OCI-LY7 (cell line): ENCODE data around the gene SPTBN4. TPM values are rescaled to one million over a fixed set of nuclear protein-coding genes. Genes with fewer than 3 reads are reported as not detected.

Source experiments
- BruUV-seq: library from RNA; stranded (reverse); fragments of 400-500 nt; replicated peaks from 2 replicates; lab custom pipeline; 2021; lab: Mats Ljungman, UMichigan
- CTCF ChIA-PET: fragments of 300-600 bp; sonication (Branson Sonifier 250); formaldehyde crosslinking; loops from one replicate; lab custom pipeline; 2022; ENCODE audit warnings: antibody characterized with exemption; ENCODE audit not compliant: unreplicated experiment; lab: Charles Lee
- POLR2A ChIA-PET: fragments of 300-600 bp; sonication (Branson Sonifier 250); formaldehyde crosslinking; loops from one replicate; lab custom pipeline; 2022; ENCODE audit warnings: antibody characterized with exemption; lab: Charles Lee
- DNase-seq: peaks from one replicate; pipeline ENCODE4 v3.0.0-alpha.2; 2015; ENCODE audit warnings: low spot score
- H2AFZ ChIP-seq: fragments of 200-600 bp; sonication (generic), shearing (Covaris generic); 2 replicates; pipeline ENCODE4 v1.6.1; 2014; ENCODE audit warnings: mild to moderate bottlenecking, antibody characterized with exemption, low read length, moderate library complexity
- H3K27ac ChIP-seq: fragments of 200-600 bp; sonication (generic); 2 replicates; pipeline ENCODE4 v1.5.1; 2014; ENCODE audit warnings: mixed run types, low read depth, mild to moderate bottlenecking, moderate library complexity, low read length, inconsistent platforms; ENCODE audit not compliant: poor library complexity, severe bottlenecking
- H3K36me3 ChIP-seq: fragments of 200-600 bp; sonication (generic); 2 replicates; pipeline ENCODE4 v1.6.1; 2014; ENCODE audit warnings: mild to moderate bottlenecking, antibody characterized with exemption, low read length, moderate library complexity, mixed read lengths; ENCODE audit not compliant: insufficient read depth
- H3K4me1 ChIP-seq: fragments of 200-600 bp; sonication (generic); 2 replicates; pipeline ENCODE4 v1.5.1; 2014; ENCODE audit warnings: mild to moderate bottlenecking, low read length; ENCODE audit not compliant: insufficient read depth, poor library complexity, severe bottlenecking
- H3K4me2 ChIP-seq: fragments of 200-600 bp; sonication (generic); 2 replicates; pipeline ENCODE4 v1.6.1; 2014; ENCODE audit warnings: mild to moderate bottlenecking, low read length
- H3K4me3 ChIP-seq: fragments of 200-600 bp; sonication (generic); 2 replicates; pipeline ENCODE4 v1.5.1; 2014; ENCODE audit warnings: mild to moderate bottlenecking, low read depth, low read length; ENCODE audit not compliant: poor library complexity, severe bottlenecking
- H3K79me2 ChIP-seq: fragments of 200-600 bp; sonication (generic); 2 replicates; pipeline ENCODE4 v1.6.1; 2016; ENCODE audit warnings: low read depth, mild to moderate bottlenecking, low read length, moderate library complexity, mixed read lengths; ENCODE audit not compliant: insufficient read depth
- H3K9me2 ChIP-seq: fragments of 200-600 bp; sonication (generic); 2 replicates; pipeline ENCODE4 v1.6.1; 2016; ENCODE audit warnings: mild to moderate bottlenecking, low read length, mixed read lengths; ENCODE audit not compliant: insufficient read depth
- H3K9me3 ChIP-seq: fragments of 200-600 bp; sonication (generic); 2 replicates; pipeline ENCODE4 v1.6.1; 2014; ENCODE audit warnings: mild to moderate bottlenecking, mixed run types, low read length, mixed read lengths
- H4K20me1 ChIP-seq: fragments of 200-600 bp; sonication (generic); 2 replicates; pipeline ENCODE4 v1.6.1; 2014; ENCODE audit warnings: mild to moderate bottlenecking, antibody characterized with exemption, low read length, moderate library complexity, mixed read lengths; ENCODE audit not compliant: insufficient read depth
- CTCF ChIP-seq: fragments of 200-600 bp; sonication (generic); conservative IDR thresholded peaks from 2 replicates; pipeline ENCODE4 v1.5.1; 2014; ENCODE audit warnings: mild to moderate bottlenecking, antibody characterized with exemption, low read length, moderate library complexity, mixed read lengths
- EZH2phosphoT487 ChIP-seq: fragments of 200-600 bp; sonication (generic); IDR thresholded peaks from 2 replicates; pipeline ENCODE4 v1.6.1; 2018; ENCODE audit warnings: low read depth, borderline replicate concordance, mild to moderate bottlenecking, mixed run types, antibody characterized with exemption, low read length, moderate library complexity, mixed read lengths
- intact Hi-C: fragments of 100-400 bp; cut with micrococcal nuclease; formaldehyde crosslinking; loops from one replicate; pipeline ENCODE4 v1.10.0; 2022; ENCODE audit not compliant: unreplicated experiment
- total RNA-seq, 2 experiments: library from RNA; depleted of rRNA in 1 of 2; stranded (reverse); fragments of >200 nt in 1 of 2; shearing (Covaris generic) in 1 of 2; gene quantifications; 2 replicates each; pipeline ENCODE4 v1.2.3, GENCODE V29; 2014 to 2022

The SPTBN4 gene
- total RNA-seq, 2 experiments from 2014 or later, result 4.1 to 6.3 TPM

- H3K9me2 ChIP-seq, result no peaks in the 10 kb centered on the region
- no peak overlapping the region for H3K27ac ChIP-seq
- no peak for TF ChIP-seq CTCF
- no peak for TF ChIP-seq EZH2phosphoT487
- peaks cover 31% of the 10 kb centered on the region for H3K4me1 ChIP-seq
- H4K20me1 ChIP-seq, result no peaks in the 10 kb centered on the region
- H3K36me3 ChIP-seq, result peaks cover 10% of the 10 kb centered on the region; the same call in 1 of the 2 replicates
- peaks cover 11% of the 10 kb centered on the region; the same call in 1 of the 2 replicates for H3K79me2 ChIP-seq
- intact Hi-C loops, result loop anchor here (1.0 to 10.0 kb wide), 3 partner anchors 24 to 136 kb away; partner anchors contain the start of genes AKT2, BLVRB and SERTAD3
- H3K9me3 ChIP-seq, result no peaks in the 10 kb centered on the region
- BruUV-seq, result no TSS peak
- POLR2A ChIA-PET, result interaction anchor here (0.6 to 1.5 kb wide), 6 partner anchors 9 to 64 kb away, joined by 3 to 7 read pairs (median 4); no protein-coding TSS in a partner anchor
- H3K4me3 ChIP-seq, result peak overlapping the region; percentile 69
- DNase-seq, result no peak
- H2AFZ ChIP-seq, result peak overlapping the region; percentile 59; the same call in 1 of the 2 replicates
- peak overlapping the region; percentile 93 for H3K4me2 ChIP-seq
- CTCF ChIA-PET, result interaction anchor here (0.5 to 1.2 kb wide), 2 partner anchors 10 to 38 kb away, joined by 3 to 10 read pairs; no protein-coding TSS in a partner anchor
Measured at GRCh38 chr19:40420451-40420765, 46.4 kb upstream of the SPTBN4 start.

GRCh38 chr19:40420766-40421765 is 45.7 kb upstream of the SPTBN4 start:
- Histone ChIP-seq H3K9me3 (no peaks in the 10 kb centered on the region), H3K4me2 (peak overlapping the region; percentile 93), H4K20me1 (no peaks in the 10 kb centered on the region), H2AFZ (peak overlapping the region; percentile 59; the same call in 1 of the 2 replicates), H3K27ac (peak overlapping the region; percentile 49), H3K79me2 (peaks cover 11% of the 10 kb centered on the region; the same call in 1 of the 2 replicates), H3K36me3 (peaks cover 10% of the 10 kb centered on the region; the same call in 1 of the 2 replicates), H3K4me3 (peak overlapping the region; percentile 69), H3K4me1 (peaks cover 30% of the 10 kb centered on the region), H3K9me2 (no peaks in the 10 kb centered on the region)
- ChIA-PET CTCF (interaction anchor here (1.2 kb wide), 1 partner anchor 10 kb away, joined by 10 read pairs; no protein-coding TSS in a partner anchor), POLR2A (interaction anchor here (0.6 to 1.5 kb wide), 7 partner anchors 8 to 64 kb away, joined by 3 to 7 read pairs (median 4); no protein-coding TSS in a partner anchor)
- peak; percentile 84 for DNase-seq
- no TSS peak for BruUV-seq
- TF ChIP-seq CTCF (peak; percentile 95), EZH2phosphoT487 (no peak)
- intact Hi-C loops, result loop anchor here (1.0 to 10.0 kb wide), 3 partner anchors 23 to 136 kb away; partner anchors contain the start of genes AKT2, BLVRB and SERTAD3
